NCI-H69 (cell line): Measurements from ENCODE around the gene CCM2L.

Experiments
- DNase-seq: peaks from one replicate; lab custom pipeline; 2025; lab: John Stamatoyannopoulos, UW

CCM2L gene

GRCh38 chr20:32057656-32058184 is 47.5 kb downstream of the CCM2L start:
- DNase-seq, result no peak

DNA sequence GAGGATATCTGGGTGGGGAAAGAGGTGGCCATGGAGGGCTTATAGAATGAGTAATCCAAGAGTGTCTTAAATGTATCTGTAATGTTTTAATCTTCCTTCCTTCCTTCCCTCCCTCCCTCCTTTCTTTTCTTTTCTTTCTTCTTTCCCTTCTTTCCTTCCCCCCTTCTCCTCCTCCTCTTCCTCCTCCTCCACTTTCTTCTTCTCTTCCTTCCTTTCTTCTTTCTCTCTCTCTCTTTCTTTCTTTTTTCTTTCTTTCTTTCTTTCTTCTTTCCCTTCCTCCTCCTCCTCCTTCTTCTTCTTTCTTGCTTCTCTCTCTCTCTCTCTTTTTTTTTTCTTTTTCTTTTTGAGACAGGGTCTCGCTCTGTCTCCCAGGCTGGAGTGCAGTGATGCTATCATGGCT is 49.0 kb downstream of the CCM2L start:
- DNase-seq, result no peak

- DNase-seq, result no peak
Measured at GRCh38 chr20:32062776-32063170, 52.5 kb downstream of the CCM2L start.

GRCh38 chr20:32063695-32064094 is 53.5 kb downstream of the CCM2L start:
- no peak for DNase-seq

DNA sequence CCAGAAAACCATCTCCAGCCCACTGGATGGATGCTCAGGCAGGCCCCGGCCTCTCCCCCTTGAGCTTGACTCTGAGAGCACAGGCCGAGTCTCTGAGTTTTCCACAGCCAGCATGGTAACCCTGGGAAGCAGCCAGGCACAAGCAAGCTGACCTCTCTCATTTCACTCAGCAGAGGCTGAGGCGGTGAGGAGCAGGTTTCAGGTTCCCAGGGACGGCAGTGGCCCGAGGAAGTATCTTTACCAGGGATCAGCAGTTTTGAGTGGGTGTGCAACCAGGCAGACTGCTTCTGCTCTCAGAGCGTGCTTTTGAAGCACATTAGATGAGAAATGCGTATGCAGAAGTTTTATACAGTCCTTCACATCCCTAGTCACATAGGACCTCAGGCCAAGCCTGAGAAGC is 54.4 kb downstream of the CCM2L start:
- no peak for DNase-seq

DNA sequence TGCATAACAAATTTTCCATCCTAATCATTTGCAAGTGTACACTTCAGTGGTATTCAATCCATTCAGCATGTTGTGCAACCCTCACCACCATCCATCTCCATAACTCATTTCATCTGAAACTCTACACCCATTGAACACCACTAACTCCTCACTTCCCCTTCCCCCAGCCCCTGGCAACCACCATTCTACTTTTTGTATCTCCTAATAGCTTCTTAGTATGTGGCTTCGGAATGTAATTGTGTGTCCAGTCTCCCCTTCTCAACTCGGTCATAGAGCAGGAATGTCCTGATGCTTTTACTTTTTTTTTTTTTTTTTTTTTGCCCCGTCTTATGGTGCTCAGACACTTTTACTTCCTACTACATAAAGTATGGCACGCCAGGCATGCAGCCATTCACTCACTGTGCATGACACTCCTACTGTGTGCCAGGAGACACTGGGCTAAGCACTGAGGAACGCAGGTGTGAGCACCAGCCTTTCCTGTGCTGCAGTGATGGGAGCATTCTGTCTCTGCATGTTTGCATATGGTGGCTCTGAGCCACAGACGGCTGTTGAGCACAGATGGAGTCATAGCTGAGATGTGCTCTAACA is 57.1 kb downstream of the CCM2L start:
- peak; percentile 17 for DNase-seq

- DNase-seq, result no peak
Measured at GRCh38 chr20:32068174-32068573, 57.9 kb downstream of the CCM2L start.

- DNase-seq, result no peak
Measured at GRCh38 chr20:32069711-32070110, 59.5 kb downstream of the CCM2L start.

GRCh38 chr20:32070282-32070681 is 60.0 kb downstream of the CCM2L start:
- DNase-seq, result no peak

- DNase-seq, result no peak
Measured at GRCh38 chr20:32070690-32071213, 60.5 kb downstream of the CCM2L start.

DNA sequence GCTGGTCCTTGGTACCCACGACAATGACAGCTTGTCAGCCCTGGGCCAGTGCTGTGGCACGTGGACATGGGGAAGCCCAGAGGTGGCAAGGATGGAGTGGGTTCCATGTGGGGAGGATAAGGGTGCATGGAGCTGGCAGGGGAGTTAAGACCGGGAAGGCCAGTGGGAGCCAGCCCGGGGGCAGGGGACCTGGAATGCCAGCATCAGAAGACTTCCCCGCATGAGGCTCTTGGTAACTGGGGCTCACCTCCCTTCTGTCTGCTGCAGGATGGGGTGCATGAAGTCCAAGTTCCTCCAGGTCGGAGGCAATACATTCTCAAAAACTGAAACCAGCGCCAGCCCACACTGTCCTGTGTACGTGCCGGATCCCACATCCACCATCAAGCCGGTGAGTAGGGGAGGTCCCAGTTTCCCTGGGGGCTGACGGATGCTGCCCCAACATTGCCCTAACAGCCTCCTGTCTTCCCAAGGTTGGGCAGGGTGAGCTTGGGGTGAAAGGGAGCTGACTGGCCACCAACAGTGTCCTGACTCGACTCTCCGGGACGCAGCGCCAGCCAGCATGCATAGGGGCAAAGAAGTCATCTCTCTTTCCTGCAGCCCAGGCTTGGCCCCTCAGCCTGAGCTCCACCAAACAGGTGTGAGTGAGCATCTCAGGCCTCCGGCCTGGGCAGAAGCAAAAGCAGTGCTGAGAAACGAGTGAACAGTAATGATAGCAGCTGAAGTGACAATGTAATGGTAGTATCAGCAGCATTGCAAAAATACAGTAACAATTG is 61.3 kb downstream of the CCM2L start:
- DNase-seq, result no peak

DNA sequence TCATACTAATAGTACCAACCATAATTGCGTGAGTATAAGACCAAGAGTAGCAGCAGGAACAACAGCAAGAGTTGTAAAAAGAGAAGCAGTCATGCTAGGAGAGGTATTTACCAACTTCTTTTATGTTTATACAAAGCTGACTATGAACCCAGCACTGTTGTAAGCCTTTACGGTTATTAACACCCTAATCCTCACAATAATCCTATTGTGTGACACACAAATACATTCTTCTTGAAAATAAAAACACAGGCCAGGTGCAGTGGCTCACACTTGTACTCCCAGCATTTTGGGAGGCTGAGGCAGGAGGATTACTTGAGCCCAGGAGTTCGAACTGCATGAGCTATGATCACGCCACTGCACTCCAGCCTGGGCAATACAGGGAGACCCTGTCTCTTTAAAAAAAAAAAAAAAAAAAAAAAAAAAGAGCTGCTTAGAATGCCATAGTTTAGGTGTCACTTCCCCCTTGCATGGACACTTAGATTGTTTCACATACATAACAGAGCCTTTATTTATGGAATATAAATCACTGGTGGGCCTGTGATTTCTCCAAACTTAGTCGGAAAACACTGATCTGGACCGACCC is 62.0 kb downstream of the CCM2L start:
- no peak for DNase-seq

DNA sequence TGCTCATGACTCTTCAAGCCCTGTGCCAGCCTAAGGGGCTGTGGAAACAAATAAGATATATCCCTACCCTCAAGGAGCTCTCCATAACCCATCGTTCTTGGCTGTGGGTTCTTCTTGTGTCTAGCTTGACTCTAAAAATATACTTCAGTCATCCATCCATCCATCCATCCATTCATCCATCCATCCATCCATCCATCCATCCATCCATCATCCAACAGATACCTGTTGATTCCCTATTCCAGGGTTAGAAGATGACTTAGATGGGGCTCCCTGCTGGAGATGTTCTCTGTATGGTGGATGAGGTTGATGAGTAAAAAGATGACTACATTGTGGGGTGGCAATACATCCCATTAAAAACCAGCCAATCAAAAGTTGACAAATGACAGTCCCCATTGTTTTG is 65.3 kb downstream of the CCM2L start:
- no peak for DNase-seq

DNA sequence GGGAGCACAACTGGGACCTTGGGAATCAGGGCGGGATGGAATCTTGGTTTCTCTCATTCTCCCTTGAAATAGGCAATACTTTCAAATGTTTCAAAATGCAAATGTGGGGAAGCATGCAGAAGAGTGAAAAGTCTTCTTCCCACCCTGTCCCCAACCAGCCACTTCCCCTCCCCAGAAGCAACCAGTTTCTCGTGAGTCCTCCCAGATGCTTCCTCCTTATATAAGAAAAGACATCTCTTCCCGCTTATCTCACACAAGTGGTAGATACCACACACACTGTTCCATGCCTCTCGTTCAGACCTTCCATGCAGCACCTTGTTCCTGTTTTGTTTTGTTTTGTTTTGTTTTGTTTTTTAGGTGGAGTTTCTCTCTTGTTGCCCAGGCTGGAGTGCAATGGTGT is 67.0 kb downstream of the CCM2L start:
- no peak for DNase-seq

DNA sequence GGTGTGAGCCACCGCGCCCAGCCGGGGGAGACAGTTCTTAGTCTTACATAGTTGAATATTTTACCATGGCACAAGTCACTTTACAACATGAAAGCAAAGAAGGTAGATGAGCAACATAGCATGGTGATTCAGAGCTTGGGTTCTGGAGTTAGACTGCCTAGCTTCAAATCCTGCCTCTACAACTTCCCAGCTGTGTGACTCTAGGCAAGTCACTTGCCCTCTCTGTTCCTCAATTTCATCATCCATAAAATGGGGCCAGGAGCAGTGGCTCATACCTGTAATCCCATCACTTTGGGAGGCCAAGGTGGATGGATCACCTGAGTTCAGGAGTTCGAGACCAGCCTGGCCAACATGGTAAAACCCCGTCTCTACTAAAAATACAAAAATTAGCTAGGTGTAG is 68.1 kb downstream of the CCM2L start:
- DNase-seq, result no peak

DNA sequence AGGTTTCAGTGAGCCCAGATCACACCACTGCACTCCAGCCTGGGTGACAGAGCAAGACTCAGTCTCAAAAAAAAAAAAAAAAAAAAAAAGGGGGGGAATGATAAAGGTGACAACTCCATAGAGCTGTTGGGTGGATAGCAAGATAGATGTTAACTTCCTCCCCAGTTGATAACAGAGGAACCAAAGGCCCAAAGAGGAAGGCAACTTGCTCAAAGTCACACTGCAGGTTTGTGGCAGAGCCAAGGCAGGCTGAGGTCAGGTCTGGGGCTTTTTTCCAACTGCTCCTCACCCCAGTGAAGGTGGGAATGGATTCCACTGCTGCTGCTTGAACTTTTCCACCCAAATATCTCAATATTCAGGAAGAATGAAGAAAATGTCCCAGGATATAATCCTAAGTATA is 68.6 kb downstream of the CCM2L start:
- no peak for DNase-seq

- no peak for DNase-seq
Measured at GRCh38 chr20:32079655-32080109, 69.4 kb downstream of the CCM2L start.

- no peak for DNase-seq
Measured at GRCh38 chr20:32080783-32081182, 70.5 kb downstream of the CCM2L start.
